ENCODE measurements around the gene ATP2C1.

ATP2C1 gene

DNA sequence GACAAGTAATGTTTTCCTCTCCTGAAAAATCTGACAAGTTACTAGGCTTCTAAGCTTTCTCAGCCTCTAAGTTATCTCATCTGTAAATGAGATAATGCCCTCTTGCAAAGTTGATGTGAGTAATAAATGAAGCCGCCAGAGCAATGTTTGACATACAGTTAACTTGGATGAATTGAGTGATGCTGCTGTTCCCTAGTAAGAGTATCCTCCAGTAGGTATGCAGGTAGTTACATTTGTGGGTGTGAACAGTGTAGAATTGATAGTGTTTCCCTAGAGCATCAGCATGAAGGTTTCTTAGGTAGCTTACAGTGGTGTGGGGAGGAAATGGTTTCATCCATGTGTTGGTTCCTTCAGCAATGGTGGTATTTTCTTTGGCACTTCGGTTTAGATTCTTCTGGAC is 3.4 kb downstream of the ATP2C1 start:
- DNase-seq = no peak

DNA sequence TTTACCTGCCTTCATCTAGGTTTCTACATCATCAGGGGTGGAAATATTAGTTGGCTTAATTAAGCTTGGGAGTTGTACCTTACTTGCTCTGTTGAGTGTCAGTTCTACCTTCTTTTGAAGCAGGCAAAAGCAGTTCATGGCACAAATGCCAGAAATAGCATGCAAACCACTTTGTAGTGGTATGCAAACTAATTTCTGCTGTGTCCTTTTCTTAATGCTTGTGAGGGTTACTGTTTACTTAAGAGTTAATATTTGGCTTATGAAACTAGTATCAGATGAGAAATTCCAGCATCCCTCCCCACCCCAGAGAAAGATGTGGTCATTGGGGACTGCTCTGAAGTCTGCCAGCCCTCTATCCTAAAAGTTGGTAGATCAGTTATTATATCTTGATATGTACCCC is 7.1 kb downstream of the ATP2C1 start:
- DNase-seq = no peak

DNA sequence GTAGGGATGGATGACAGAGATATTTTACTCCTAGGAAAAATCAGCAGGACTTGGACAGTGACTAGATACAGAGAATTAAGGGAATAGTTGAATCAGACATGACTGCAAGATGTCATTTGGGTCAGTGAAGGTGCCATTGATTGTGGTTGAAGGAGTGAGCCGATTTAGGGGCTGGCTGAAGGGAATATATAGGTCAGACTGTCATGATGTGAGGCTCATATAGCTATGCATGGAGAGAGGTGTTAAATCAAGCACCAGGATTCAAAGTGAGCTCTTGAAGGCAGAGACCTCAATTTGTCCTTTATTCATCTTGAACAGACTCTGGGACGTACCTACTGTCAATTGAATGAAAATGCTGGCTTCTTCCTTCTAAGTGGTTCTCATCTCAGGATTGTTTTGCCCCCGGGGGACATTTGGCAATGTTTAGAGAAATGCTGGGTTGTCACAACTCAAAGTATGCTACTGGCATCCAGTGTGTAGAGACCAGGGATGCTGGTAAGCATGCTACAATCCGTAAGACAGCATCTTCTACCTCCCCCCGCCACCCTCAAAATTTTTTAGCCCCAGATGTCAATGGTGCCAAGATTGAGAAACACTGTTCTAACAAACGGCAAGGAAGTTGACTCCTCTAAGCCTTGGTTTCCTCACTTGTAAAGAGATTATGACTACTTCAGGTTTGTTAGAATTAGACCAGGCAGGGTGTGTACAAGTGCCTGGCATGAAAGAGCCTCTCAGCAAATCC is 7.8 kb downstream of the ATP2C1 start:
- no peak for DNase-seq

DNA sequence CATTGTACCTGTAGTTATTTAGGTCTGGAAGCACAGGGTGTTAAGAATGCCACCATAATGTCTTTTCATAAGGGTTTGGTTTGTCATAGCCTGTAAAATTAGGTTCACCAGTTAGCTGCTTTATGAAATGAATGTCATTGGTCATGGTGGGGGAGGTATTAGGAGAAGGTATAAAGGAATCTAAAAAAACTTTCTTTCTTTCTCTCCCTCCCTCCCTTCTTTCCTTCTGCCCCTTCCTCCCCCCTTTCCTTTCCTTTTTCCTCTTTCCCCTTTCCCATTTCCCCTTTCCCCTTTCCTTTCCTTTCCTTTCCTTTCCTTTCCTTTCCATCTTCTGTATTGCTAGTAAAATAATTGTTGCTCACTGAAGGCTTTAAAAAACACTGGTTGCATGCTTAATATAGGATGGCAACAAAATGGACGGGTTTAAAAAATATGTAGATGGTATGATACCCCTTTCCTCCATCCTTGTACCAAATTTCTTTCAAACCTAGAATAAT is 9.6 kb downstream of the ATP2C1 start:
- DNase-seq = no peak

DNA sequence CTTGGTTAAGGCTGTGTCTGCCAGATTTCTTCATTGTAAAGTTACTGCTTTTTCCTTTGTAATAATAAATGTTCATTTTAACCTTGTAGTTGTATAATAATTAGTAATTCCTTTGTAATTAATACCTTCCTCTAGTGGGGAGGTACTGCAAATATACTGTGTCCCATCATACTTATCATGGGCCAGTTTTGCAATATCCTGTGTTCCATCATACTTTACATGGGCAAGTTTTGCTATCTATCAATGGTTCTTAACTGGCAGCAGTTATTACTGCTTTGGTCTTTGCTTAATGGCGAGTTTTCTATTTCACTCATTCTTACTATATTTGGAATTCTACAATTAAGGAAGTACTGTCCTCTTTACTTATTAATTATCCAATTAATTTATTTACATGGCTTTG is 10.6 kb downstream of the ATP2C1 start:
- no peak for DNase-seq

DNA sequence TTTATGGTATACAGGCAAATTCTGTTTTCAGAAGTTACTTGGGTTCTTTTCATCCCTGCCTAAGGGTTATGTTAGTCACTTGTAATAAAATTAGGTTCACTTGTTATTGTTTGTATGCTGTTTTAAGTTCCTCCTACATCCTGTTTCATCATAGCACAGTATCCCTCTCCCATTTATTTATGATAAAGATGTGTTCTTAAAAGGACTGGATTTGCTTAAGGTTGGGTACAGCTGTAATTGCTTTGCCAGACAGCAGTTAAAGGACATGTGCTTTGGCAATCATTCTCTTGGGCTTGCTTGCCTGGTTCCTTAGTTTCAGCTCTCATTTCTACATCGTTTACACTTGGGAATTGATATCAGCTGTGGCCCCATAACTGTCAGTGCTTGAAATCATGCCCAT is 11.7 kb downstream of the ATP2C1 start:
- DNase-seq = no peak

DNA sequence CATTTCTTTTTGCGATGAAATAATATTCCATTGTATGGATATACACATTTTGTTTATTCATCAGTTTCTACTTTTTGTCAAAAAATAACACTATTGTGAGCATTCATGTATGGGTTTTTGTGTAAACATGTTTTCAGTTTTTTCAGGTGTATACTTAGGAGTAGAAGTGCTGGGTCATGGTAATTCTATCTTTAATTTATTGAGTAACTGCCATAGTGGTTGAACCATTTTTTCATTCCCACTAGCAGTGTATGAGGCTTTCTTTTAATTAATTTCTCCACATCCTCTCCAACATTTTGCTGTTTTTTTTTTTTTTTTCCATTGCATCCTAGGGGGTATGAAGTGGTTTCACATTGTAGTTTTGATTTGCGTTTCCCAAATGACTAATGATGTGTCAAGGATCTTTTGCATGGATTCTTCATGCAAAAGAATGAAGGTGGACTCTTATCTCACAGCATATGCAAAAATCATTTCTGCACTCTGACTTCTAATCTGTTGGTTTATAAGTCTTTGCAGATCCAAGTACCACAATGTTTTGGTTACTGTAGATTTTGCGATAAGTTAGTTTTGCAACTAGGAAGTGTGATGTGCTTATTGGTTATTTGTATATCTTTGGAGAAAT is 12.6 kb downstream of the ATP2C1 start:
- no peak for DNase-seq

DNA sequence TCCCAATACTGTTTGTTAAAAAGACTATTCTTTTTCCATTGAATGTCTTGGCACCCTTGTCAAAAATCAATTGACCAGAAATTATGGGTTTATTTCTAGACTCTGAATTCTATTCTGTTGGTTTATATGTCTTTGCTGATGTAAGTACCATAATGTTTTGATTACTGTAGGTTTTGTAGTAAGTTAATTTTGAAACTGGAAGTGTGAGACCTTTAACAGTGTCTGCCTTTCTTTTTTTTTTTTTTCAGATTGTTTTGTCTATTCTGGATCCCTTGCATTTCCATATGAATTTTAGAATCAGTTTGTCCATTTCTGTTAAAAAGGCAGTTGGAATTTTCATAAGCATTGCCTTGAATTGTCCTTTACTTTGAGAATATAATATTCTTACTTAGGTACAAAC is 13.6 kb downstream of the ATP2C1 start:
- DNase-seq = no peak

DNA sequence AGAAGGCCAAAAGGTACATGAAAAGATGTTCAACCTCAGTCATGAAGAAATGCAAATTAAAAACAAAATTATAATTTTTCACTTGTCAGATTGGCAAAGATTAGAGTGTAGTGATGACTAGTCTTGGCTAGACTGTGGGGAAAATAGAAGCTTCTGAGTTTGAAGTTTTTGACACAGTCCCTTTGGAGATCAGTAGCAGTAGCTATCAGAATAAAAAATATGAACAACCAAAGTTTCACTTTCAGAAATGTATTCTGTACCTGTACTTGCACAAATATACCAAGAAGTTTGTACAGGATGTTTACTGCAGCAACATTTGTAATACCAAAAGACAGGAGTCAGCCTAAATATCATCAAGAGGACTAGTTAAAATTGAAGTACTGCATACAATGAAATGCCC is 14.1 kb downstream of the ATP2C1 start:
- DNase-seq = no peak

DNA sequence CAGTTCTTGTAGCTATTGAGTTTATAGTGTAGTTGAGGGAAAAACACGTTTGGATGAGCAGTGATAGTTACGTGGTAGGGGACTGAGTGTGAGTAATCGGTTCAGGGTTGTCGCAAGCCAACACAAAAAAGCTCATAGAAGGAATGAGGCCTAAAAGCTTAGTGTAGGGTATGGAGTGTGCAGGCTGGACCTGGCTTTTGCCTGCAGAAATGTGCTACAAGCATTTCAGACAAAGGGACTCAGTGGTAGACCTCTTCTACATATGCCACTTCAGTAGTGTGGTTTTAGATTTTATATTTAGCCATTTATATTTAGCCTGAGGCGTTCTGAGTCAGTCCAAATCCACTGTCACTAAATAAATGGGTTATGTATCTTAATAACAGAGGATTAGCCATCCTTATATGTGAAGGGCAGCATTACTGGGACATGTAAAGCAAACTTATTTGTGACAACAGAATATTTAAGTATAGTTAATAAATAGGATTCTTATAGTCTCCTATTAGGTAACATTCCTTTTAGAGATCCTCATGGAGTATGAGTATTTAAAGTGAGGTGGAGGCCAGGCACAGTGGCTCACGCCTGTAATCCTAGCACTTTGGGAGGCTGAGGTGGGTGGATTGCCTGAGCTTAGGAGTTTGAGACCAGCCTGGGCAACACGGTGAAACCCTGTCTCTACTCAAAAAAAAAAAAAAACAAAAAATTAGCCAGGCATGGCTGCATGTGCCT is 21.8 kb downstream of the ATP2C1 start:
- no peak for DNase-seq

DNA sequence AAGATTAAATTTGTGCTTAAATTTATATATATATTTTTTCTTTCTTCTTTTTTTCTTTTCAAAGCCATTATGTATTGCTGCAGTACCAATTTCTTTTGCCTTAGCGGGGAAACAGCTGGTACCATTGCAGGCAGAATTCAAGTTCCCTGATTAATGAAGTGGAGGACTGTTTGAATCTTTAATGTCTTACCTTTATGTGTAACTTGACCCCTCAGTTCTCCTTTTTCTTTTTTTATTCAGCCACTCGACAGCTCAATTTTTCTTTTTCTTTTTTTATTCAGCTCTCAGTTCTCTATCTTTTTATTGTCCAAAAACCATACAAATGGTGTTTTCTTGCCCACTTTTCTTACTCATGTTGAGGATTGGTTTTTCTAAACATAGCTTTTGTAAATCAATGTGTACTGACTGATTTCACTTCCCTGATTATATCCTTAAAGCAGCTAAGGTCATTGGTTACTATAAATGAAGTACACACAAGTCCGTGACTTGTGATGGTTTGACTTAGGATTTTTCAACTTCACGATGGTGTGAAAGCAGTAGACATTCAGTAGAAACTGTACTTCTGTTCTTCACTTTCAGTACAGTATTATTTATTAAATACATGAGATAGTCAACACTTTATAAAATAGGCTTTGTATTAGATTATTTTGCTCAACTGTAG is 22.8 kb downstream of the ATP2C1 start:
- no peak for DNase-seq

DNA sequence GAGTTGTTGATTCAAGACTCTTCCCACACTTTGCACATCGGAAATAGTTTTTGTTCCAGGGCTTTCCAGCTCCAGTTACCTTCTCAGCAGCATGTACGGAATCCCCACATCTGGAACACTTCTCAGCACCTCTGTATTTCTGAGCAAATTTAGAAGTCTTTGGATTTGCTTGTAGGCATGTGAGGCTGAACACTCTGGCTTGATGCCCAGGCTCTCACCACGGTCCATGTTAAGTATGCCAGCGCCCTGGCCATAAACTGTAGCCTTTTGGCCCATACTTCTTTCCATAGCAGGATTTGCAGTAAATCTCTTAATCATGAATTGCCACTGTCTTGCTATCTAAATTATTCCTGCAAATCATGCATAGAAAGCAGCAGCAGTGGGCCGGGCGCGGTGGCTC is 24.4 kb downstream of the ATP2C1 start:
- no peak for DNase-seq

DNA sequence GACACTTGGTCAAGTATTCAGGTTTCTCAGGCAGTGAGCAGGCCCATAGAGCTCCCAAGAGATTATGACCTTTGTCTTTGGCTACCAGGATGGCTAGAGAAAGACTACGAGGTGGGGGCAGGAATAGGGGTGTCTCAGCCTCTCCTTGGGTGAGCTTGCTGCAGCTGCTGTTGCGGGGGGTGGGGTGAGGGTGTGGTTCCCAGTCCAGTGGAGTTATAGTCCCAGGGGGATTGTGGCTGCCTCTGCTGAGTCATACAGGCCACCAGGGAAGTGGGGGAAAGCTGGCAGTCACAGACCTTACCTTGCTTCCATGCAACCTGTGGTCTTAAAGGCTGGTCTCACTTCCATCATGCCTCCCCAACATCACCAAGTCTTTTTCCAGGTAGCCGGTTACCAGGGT is 31.7 kb downstream of the ATP2C1 start:
- DNase-seq = no peak

DNA sequence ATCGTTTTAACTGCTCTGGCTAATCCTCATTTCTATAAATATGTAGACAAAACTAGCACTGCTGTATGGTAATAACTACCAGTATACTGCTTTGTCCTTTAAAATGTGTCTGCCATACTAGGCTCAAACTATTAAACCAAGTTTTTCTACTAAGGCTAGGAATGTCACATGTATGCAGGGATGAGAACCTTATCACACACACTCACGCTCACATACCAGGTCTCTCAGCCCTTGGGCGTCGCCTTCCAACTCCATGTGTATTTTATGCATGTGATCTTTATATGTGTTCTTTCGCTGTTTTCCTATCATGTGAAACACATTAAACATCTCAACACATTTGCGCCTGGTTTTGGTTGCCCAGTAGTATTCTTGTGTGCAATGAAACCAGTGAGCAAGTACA is 32.6 kb downstream of the ATP2C1 start:
- DNase-seq = no peak

DNA sequence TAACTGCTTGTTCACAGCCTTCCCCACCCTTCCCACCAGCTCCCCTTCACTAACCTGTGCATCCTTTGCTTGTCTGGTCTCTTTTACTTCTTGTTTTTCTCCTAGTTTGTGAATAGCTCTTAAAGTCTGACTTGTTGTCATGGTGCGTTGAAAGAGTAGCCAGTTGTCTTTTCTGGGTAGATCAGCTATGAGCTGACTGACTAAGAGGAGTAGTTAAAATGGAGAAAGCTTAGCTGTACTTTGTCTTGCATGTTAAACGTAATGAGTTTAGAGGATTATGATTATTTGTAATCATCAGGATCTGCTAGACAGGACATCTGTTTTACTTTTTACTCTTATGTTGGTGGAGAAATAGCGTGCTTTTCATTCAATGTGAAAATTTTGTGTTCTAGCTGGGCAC is 35.9 kb downstream of the ATP2C1 start:
- DNase-seq = no peak

DNA sequence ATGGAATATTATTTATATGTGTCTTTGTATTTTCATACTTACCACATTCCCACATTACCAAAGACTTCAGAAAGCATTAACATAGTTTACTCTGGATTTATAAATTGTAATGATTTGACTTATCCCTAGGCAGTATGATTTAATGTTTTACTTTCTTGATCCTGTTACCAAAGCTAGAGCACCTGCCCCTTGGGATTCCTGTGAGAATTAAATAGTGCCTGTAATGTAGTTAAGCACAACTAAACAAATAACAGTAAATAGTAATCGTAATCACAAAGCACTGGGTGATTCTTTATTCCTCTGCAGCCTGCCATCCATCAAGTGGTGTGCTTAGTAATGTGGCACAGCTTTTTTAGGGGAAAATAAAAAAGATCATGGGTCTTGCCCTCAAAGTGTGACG is 39.1 kb downstream of the ATP2C1 start:
- no peak for DNase-seq

DNA sequence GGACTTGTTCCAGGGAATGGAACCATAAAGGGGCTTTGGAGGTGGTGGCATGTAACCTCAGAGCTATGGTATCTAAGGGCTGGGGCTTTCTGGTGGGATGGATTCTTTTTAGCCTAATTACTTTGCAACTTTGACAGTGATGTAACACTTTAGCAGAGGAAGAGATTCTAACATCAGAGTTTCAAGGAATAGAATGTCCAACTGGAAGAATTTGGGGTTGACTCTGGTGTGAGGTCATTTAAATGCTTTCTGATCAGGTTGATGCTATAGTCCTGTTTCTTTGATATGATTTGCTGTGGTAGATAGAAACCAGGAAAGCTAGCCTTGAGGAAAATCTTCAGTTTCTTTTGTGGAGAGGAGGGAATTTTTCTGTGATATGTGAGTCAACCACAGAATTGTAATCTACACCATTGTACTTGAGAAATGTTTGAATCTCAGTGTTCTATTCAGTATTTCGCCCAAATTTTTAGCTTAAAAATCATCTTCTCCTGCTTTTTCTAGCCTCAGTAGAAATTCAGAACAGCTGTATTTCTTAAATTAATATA is 40.0 kb downstream of the ATP2C1 start:
- no peak for DNase-seq

DNA sequence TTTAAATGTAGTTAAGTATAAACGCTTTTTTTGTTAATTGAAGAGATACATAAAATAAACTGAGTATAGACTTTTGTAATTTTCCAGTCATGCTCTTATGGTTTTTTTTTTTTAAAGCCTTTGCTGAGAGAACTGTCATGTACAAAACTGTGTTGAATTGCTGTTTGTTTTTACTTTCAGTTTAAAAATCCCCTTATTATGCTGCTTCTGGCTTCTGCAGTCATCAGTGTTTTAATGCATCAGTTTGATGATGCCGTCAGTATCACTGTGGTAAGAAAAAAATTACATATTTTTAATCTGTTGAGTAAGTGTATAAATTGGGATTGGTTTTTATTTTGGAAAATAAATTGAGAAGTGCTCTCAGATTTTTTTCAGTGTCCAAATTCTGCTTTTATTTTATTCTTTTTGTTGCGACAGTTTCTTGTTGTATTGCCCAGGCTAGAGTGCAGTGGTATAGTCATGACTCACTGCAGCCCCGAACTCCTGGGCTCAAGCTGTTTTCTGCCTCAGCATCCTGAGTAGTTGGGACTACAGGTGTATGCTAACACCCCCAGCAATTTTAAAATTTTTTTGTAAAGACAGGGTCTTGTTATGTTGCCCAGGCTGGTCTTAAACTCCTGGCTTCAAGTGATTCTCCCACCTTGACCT is 40.7 kb downstream of the ATP2C1 start:
- DNase-seq = no peak

DNA sequence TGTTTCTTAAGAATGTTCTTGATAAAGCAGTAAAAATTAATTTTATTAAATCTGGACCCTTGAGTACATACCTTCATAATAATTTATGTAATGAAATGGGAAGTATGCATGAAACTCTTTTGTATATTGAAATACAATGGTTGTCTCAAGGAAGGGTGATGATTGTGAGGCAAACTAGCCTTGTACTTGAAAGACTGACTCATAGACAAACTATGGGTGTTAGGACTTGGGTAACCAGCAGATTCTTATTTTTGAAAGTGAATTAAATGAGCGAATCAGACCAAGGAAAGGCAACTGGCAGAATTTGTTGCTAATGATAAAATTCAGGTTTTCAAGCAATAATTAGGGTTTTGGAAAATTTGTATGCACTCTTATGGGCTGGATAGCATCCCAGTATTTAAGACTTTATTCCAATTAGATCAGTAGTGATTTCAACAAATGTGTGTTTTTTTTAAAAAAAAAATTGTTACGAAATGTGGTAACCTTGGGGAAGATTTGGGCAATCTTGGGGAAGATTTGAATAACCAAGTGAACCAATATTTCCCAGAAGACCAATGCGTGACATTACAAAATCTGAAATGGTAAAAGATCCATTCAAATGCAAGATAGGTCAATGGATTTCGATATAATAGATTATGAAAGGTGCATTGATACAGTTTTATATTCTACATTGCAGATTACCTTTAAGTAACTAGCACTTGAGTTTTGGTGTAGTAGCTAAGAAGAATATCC is 42.0 kb downstream of the ATP2C1 start:
- DNase-seq = no peak

DNA sequence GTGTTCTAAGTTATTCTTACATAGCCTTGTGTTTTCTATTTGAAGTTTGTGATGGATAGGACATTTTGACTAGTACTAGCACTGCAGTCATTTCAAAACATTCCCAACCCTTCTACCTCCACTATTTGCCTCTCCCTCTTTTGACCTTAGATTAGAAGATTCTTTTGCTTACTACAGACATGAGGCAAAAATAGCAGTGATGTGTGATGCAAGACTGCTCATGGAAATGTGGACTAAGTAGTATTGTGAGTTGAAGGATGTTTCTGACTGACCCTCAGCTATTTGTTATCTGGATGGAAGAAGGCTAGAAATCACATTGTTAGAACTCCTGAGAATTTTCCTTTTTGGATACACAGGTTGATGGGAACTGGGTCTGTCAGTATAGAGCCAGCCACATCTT is 45.9 kb downstream of the ATP2C1 start:
- DNase-seq = no peak

DNA sequence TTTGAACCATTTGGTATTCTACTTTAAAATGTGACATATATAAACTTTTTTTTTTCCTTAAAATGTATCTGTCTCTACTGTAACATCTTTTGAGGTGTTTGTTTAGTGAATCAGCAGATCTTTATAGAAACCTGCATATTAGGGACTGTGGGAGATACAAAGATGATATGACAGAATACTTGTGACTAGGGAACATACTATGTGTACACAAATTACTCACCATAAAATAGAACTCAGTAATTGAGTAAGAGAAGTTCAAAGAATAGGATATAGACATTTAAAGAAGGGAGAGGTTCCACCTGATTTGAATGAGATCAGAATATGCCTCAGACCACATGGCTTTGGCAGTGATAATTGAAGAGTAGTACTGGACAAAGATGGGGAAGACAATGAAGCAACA is 47.9 kb downstream of the ATP2C1 start:
- no peak for DNase-seq

DNA sequence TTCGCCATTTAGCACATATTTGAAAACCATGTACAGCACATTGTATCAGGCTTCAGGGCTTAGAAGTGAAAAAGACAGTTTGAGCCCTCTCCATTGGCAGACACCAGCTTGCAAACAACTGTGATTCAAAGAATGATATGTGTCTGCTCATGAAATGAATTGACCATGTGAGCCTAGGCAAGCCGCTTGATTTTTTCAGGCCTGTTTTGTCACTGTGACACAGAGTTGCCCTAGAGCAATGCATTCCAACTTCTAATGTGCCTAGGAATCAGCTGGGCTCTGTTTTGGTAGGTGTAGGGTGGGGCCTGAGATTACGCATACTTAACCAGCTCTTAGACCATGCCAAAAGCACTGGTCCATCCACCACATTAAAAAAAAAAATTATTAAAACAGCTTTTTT is 53.0 kb downstream of the ATP2C1 start:
- DNase-seq = no peak
